Fibroblast of peridontal ligament (primary cell): ENCODE data around the gene CDKN2B-AS1.

Experiments
- DNase-seq: peaks from one replicate; pipeline ENCODE4 v3.0.0-alpha.2; 2010; ENCODE audit errors: extremely low read depth

CDKN2B-AS1 gene

GRCh38 chr9:22005702-22006606 is 11.4 kb downstream of the CDKN2B-AS1 start:
- DNase-seq = no peak

DNA sequence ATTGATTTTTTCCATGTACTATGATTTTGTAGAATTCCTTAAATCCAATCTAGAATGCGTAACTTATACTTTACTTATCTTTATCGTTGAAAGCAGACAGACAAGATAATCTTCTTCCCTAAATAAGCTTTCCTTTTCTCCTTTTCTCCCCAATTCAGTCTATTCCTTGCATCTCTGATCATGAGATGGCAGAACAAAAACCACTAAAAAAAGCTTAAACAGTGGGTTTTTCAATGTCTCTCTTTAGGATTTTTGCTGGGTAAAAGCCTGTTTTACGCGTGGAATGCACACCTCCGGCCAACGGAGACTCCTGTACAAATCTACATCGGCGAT is 13.8 kb downstream of the CDKN2B-AS1 start:
- DNase-seq = no peak

GRCh38 chr9:22008717-22009505 is 14.3 kb downstream of the CDKN2B-AS1 start, which contains the start of gene CDKN2B:
Gene CDKN2B, minus strand, starts transcription at chr9:22009305. Its CDS starts 352 bp downstream, at chr9:22008953.
- peak; percentile 97 for DNase-seq

DNA sequence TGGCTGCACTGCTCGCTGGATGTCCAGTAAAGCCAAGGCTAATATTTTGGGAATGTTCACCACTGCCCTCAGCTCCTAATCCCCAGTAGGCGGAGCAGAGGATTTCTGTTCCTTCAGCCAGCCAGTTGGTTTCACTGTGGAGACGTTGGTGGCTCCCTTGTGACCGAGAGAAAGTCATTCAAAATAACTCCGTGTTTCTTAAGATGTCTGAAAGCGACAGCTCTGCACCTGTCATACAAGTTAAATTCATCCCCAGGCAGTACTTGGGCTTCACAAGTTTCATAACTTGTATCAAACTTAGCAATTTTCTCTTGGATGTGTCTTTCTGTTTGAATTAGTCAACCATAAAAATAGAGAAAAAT is 14.9 kb downstream of the CDKN2B-AS1 start:
- DNase-seq = no peak

- DNase-seq = peak; percentile 48
Measured at GRCh38 chr9:22010866-22011625, 16.5 kb downstream of the CDKN2B-AS1 start.

- DNase-seq = no peak
Measured at GRCh38 chr9:22022396-22022795, 27.8 kb downstream of the CDKN2B-AS1 start.

GRCh38 chr9:22026696-22027095 is 32.1 kb downstream of the CDKN2B-AS1 start:
- DNase-seq = no peak

DNA sequence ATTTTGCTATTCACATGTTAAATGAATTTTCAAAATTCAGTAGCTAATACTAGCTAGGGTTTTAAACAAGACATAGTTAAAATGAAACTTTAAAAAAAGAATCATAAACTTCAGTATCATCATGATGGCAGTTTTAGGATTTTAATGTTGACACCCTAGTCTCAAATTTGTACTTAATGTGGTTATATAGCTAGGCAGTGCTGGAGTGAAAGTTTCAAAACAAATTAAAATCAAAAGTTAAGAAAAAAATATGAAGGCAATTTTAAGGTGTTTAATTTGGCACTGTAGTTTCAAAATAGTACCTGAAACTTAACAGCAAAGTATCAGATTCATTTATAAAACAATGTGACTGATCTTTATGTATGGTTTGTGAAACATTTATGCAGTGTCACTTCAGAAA is 33.8 kb downstream of the CDKN2B-AS1 start:
- no peak for DNase-seq

DNA sequence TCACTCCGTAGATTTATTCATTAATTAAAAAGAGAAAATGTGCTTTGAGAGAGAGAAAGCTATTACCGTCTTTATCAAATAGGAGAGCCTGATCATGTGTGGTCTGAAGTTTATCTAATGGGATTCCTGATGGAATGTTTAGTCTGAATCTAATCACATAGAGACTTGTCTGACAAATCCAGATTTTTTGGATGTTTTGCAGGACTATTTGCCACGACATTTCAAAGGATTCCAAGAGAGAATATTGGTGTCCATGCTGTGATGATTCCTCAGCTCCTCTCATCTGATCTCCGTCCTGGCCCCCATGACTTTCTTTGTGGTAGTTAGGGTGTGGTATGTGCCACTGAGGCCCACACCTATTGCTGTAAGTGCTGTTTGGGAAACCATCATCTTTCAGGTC is 34.6 kb downstream of the CDKN2B-AS1 start:
- no peak for DNase-seq

DNA sequence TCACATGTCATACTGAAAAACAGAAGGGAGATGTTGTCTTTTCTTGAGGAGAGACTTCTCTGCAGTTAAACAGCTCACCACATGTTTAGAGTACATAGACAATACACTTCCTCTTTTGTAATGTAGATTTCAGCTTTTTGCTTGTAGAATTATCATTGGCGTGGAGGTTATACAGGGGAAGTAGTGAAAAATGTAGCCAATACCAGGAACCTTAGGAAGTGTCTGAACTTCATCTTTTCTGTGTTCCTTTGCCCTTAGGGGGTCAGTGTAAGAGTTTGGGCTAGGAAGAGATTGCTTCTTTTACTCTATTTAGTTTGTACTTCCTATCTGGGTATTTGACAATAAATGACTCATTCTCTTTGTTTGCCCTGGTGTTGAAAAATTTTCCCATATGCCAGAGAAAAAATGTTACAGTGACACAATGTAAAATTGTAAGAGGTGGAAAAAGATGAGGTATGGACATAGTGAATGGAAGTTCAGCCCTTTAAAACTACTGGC is 35.6 kb downstream of the CDKN2B-AS1 start:
- DNase-seq = peak; percentile 84

DNA sequence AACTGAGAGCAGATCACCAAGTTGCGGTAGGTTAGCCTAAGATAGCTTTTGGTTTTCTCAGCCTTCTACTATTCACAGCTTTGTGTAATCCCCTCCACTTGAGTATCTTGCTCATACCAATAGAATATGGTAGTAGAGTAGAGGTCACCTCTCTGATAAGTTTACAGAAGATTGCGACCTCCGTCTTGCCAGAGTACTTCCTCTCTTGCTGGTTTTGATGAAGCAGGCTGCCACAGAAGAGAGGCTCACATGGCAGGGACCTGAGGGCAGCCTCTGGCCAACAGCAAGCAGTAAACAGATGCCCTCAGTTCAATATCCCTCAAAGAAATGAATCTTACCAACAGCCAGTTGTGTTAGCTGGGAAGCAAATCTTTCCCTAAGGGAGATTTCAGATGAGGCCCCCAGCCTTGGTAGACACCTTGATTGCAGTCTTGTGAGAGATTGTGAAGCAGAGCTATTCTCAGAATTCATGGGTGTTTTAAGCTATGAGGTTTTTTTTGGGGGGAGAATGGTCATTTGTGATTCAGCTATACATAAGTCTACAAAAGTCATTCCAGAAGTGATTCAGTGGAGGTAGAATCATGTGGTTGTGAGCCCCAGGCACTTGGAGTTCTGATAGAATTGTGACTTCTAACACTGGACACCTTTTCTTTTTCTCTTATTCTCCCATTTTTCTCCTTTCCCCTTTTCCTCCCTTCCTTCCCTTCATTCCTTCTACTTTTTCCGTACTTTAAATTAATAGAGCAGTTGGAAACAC is 37.2 kb downstream of the CDKN2B-AS1 start:
- DNase-seq = no peak

DNA sequence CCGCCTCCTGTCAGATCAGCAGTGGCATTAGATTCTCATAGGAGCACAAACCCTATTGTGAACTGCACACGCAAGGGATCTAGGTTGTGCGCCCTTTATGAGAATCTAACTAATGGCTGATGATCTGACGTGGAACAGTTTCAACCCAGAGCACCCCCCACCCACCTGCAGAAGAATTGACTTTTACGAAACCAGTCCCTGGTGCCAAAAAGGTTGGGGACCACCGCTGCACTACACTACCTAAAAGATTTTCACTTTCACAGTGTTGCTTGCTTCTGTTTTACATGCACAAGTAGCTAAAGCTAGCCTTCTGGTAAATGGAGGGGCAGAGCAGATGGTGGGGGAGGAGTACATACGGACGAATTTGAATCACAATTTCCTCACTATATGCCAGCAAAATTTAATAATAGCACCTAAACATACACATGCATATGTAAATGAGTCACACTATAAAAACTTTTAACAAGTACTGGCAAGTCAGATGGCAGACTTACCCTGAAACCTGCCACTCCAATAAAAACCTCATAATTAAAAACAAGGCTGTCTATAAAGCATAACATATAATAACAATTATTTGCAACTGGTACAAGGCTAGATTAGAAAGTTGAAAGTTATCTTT is 38.5 kb downstream of the CDKN2B-AS1 start:
- no peak for DNase-seq

- no peak for DNase-seq
Measured at GRCh38 chr9:22035591-22036011, 41.0 kb downstream of the CDKN2B-AS1 start.

- peak; percentile 55 for DNase-seq
Measured at GRCh38 chr9:22036866-22037626, 42.5 kb downstream of the CDKN2B-AS1 start.

GRCh38 chr9:22037954-22038690 is 43.5 kb downstream of the CDKN2B-AS1 start:
- DNase-seq = peak; percentile 64

DNA sequence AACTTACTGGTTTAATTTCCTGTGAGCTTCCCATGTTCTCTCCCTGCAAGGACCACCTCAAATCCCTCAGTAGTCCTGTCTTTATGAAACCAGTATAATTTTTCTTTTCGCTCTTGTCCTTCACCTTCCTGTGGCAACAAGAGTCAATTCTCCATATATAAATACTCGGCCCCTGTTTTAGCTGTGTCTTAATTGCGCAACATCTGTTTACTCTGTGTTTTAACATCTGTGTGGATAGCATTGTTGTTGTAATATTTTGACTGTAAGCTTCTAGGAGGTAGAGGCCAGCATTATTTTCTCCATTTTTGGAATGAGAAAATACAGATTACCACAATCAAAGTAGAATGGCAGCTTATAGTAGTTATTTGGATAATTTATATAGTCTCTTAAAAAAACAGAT is 44.7 kb downstream of the CDKN2B-AS1 start:
- no peak for DNase-seq

- peak; percentile 92 for DNase-seq
Measured at GRCh38 chr9:22040760-22041159, 46.2 kb downstream of the CDKN2B-AS1 start.

DNA sequence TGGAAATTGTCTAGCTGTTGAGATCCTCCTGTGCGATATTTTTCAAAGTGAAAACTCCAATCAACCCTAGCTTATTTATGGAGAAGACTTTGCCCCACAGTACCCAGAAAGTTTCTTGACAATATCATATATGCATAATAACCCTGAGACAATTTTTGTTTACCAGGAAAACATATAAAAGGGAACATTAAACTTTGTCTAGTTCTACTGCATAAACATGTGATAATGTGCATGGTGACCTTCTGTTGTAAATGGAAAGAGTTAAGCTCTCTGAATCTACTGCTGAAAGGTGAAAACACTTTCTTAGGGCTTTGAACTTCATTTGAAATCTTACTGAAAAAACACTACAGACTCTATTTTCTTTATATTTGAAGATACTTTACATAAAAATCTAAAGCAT is 46.8 kb downstream of the CDKN2B-AS1 start:
- no peak for DNase-seq

- peak; percentile 72 for DNase-seq
Measured at GRCh38 chr9:22041775-22042174, 47.2 kb downstream of the CDKN2B-AS1 start.
